Peyer's patch (tissue), 4 donors: Measurements from ENCODE around the gene CDH4. TPM values are rescaled to one million over a fixed set of nuclear protein-coding genes. Genes with fewer than 3 reads are reported as not detected.
"Not testable (repeated sequence)": the region's sequence is repeated elsewhere in the genome, so short reads cannot be mapped to it uniquely, and the experiment has no call there.

ENCODE experiments used
- DNase-seq, 3 donors: peaks; one replicate each; pipeline ENCODE4 v3.0.0-alpha.2; 2017 to 2019
- H3K27ac ChIP-seq, 4 donors: fragments of 200-600 bp; sonication (generic); one replicate each; pipeline ENCODE4 v1.5.1; 2016 to 2019
- H3K27me3 ChIP-seq, 2 donors: fragments of 200-600 bp; sonication (generic); one replicate each; pipeline ENCODE4 v1.5.1; 2019
- H3K36me3 ChIP-seq, 3 donors: fragments of 200-600 bp; sonication (generic); one replicate each; pipeline ENCODE4 v1.5.1; 2016 to 2019
- H3K4me1 ChIP-seq, 4 donors: fragments of 200-600 bp; sonication (generic); one replicate each; pipeline ENCODE4 v1.5.1; 2016 to 2019
- H3K4me3 ChIP-seq, 4 donors: fragments of 200-600 bp; sonication (generic); 1 replicate in 3 of 4; 2 replicates in 1 of 4; pipeline ENCODE4 v1.5.1; 2016 to 2019; ENCODE audit warnings: mild to moderate bottlenecking in 1 of 4
- H3K9me3 ChIP-seq, 4 donors: fragments of 200-600 bp; sonication (generic); one replicate each; pipeline ENCODE4 v1.5.1; 2016 to 2019; ENCODE audit warnings: mild to moderate bottlenecking in 1 of 4
- POLR2A ChIP-seq, 2 donors: fragments of 450-650 bp; IDR thresholded peaks; one replicate each; pipeline ENCODE4 v1.5.1; 2017; ENCODE audit warnings: antibody characterized with exemption in 2 of 2, mild to moderate bottlenecking in 2 of 2, moderate library complexity in 2 of 2
- total RNA-seq, 4 donors: library from RNA; depleted of rRNA; stranded (reverse); fragments of >200 nt; gene quantifications; one replicate each; pipeline ENCODE4 v1.1.0, GENCODE V29; 2016
- TF ChIP-seq, protein P1 (sequence below), 6 experiments: fragments of 450-650 bp in 4 of 6; fragments of 200-600 bp in 2 of 6; sonication (generic) in 1 of 6; IDR thresholded peaks; one replicate each; pipeline ENCODE4 v1.5.1; 2017 to 2019; ENCODE audit warnings: antibody characterized with exemption in 6 of 6, mild to moderate bottlenecking in 3 of 6, moderate library complexity in 1 of 6

The CDH4 gene
- total RNA-seq, 4 donors from 2014 or later: 0.27 TPM; not detected in 3

GRCh38 chr20:61399433-61399832, 147.4 kb downstream of the CDH4 start:
- no peak for DNase-seq
- no peak for TF ChIP-seq POLR2A (IDR thresholded peaks at IDR 0.05)
- TF ChIP-seq, protein P1, sequence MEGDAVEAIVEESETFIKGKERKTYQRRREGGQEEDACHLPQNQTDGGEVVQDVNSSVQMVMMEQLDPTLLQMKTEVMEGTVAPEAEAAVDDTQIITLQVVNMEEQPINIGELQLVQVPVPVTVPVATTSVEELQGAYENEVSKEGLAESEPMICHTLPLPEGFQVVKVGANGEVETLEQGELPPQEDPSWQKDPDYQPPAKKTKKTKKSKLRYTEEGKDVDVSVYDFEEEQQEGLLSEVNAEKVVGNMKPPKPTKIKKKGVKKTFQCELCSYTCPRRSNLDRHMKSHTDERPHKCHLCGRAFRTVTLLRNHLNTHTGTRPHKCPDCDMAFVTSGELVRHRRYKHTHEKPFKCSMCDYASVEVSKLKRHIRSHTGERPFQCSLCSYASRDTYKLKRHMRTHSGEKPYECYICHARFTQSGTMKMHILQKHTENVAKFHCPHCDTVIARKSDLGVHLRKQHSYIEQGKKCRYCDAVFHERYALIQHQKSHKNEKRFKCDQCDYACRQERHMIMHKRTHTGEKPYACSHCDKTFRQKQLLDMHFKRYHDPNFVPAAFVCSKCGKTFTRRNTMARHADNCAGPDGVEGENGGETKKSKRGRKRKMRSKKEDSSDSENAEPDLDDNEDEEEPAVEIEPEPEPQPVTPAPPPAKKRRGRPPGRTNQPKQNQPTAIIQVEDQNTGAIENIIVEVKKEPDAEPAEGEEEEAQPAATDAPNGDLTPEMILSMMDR (IDR thresholded peaks at IDR 0.05): no peak
- H3K36me3 ChIP-seq: no peaks in the 10 kb centered on the region
- H3K4me3 ChIP-seq: no peak overlapping the region
- no peak overlapping the region for H3K27ac ChIP-seq
- H3K4me1 ChIP-seq: no peaks in the 10 kb centered on the region
- H3K27me3 ChIP-seq: no peaks in the 10 kb centered on the region
- no peaks in the 10 kb centered on the region for H3K9me3 ChIP-seq

GRCh38 chr20:61400499-61400898, 148.4 kb downstream of the CDH4 start:
- no peak for DNase-seq
- no peaks in the 10 kb centered on the region for H3K36me3 ChIP-seq
- no peaks in the 10 kb centered on the region for H3K9me3 ChIP-seq
- H3K4me1 ChIP-seq: no peaks in the 10 kb centered on the region
- no peak overlapping the region for H3K4me3 ChIP-seq
- no peak overlapping the region for H3K27ac ChIP-seq
- no peaks in the 10 kb centered on the region for H3K27me3 ChIP-seq
- no peak for TF ChIP-seq POLR2A (IDR thresholded peaks at IDR 0.05)
- TF ChIP-seq, protein P1 (IDR thresholded peaks at IDR 0.05): no peak

GRCh38 chr20:61404303-61404702, 152.2 kb downstream of the CDH4 start:
- DNase-seq: no peak
- Histone ChIP-seq H3K9me3 (no peaks in the 10 kb centered on the region), H3K27ac (no peak overlapping the region), H3K27me3 (no peaks in the 10 kb centered on the region), H3K4me3 (no peak overlapping the region), H3K36me3 (no peaks in the 10 kb centered on the region), H3K4me1 (no peaks in the 10 kb centered on the region)
- TF ChIP-seq, protein P1 (IDR thresholded peaks at IDR 0.05): no peak
- no peak for TF ChIP-seq POLR2A (IDR thresholded peaks at IDR 0.05)

GRCh38 chr20:61405007-61405406, 152.9 kb downstream of the CDH4 start:
- Histone ChIP-seq H3K4me3 (no peak overlapping the region), H3K9me3 (no peaks in the 10 kb centered on the region), H3K27ac (no peak overlapping the region), H3K4me1 (no peaks in the 10 kb centered on the region), H3K27me3 (no peaks in the 10 kb centered on the region), H3K36me3 (no peaks in the 10 kb centered on the region)
- DNase-seq: no peak
- TF ChIP-seq POLR2A (IDR thresholded peaks at IDR 0.05): no peak
- TF ChIP-seq, protein P1 (IDR thresholded peaks at IDR 0.05): no peak

DNA sequence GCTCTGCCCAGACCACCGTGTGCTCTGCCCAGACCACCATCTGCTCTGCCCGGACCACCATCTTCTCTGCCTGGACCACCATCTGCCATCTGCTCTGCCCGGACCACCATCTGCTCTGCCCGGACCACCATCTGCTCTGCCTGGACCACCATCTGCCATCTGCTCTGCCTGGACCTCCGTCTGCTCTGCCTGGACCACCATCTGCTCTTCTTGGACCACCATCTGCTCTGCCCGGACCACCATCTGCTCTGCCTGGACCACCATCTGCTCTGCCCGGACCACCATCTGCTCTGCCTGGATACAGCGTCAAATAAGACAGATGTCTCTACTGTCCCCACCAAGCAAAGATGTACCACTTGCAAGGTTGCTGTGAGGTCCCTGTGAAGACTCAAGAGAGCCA, 154.7 kb downstream of the CDH4 start:
- not testable (repeated sequence) for H3K9me3 ChIP-seq, H3K36me3 ChIP-seq, H3K27ac ChIP-seq, H3K4me3 ChIP-seq, DNase-seq, H3K27me3 ChIP-seq, H3K4me1 ChIP-seq

DNA sequence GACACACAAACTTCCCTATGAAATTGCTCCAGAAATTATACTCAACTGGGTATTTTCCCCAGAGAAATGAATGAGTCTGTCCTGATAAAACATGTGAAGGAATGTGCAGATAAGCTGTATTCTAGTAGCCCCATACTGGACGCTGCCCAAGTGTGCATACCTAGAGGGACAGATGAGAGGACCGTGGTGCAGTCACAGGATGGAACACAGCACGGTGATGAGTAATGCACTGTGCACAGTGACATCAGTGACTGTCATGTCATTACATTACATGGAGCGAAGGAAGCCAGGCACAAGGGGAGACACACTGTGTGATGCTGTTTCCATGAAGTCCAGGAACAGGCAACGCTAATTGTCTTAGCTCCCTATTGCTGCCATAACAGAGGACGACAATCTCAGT, 155.5 kb downstream of the CDH4 start:
- no peak for DNase-seq
- Histone ChIP-seq H3K36me3 (no peaks in the 10 kb centered on the region), H3K27me3 (no peaks in the 10 kb centered on the region), H3K4me1 (no peaks in the 10 kb centered on the region), H3K27ac (no peak overlapping the region), H3K9me3 (no peaks in the 10 kb centered on the region), H3K4me3 (no peak overlapping the region)
- no peak for TF ChIP-seq POLR2A (IDR thresholded peaks at IDR 0.05)
- TF ChIP-seq, protein P1 (IDR thresholded peaks at IDR 0.05): no peak
